BE2C (cell line): ENCODE data around the gene CCDC88A.

ENCODE experiments used
- DNase-seq: peaks from one replicate; pipeline ENCODE4 v3.0.0-alpha.2; 2020
- H3K27me3 ChIP-seq: fragments of 250-450 bp; sonication (Bioruptor Pico); 2 replicates; pipeline ENCODE4 v1.5.1; 2020; ENCODE audit warnings: mild to moderate bottlenecking
- H3K36me3 ChIP-seq: fragments of 250-450 bp; sonication (Bioruptor Pico); 2 replicates; pipeline ENCODE4 v1.5.1; 2020; ENCODE audit warnings: mild to moderate bottlenecking
- H3K4me1 ChIP-seq: fragments of 250-450 bp; sonication (Bioruptor Pico); 2 replicates; pipeline ENCODE4 v1.5.1; 2020
- H3K4me3 ChIP-seq: 2 replicates; pipeline ENCODE4 v1.5.1; 2011; ENCODE audit warnings: low read depth, low read length
- H3K9me3 ChIP-seq: fragments of 250-450 bp; sonication (Bioruptor Pico); 2 replicates; pipeline ENCODE4 v1.5.1; 2020
- CTCF ChIP-seq: IDR thresholded peaks from 2 replicates; pipeline ENCODE4 v1.5.1; 2012; ENCODE audit warnings: mild to moderate bottlenecking, low read depth, low read length

Gene CCDC88A

DNA sequence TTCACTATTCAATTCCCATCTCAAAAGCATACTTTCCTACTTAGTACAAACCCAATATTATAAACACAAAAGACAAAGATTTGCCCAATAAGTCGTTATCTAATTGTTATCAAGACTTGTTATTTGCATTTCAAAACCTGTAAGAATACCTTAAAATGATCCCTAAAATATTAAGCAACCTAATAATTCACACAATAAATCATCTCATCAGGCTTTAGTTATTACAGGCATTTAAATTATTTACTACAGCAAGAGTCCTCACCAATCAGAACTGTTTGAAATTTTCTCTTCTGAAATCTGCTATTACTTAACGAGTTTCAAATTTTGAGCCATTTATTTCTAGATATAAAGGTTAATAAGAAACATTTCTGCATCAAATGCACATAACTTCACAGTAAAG lies 1.6 kb downstream of the CCDC88A start:
- H3K36me3 ChIP-seq: no peaks in the 10 kb centered on the region
- no peak for DNase-seq
- no peaks in the 10 kb centered on the region for H3K27me3 ChIP-seq
- no peaks in the 10 kb centered on the region for H3K9me3 ChIP-seq
- TF ChIP-seq CTCF: no peak
- peak overlapping the region; percentile 84 for H3K4me3 ChIP-seq
- H3K4me1 ChIP-seq: no peaks in the 10 kb centered on the region

- Histone ChIP-seq H3K4me1 (no peaks in the 10 kb centered on the region), H3K36me3 (0 out of 2 replicates have a peak, but pooled peaks cover 3% of the 10 kb centered on the region), H3K4me3 (peak overlapping the region; percentile 84), H3K9me3 (no peaks in the 10 kb centered on the region), H3K27me3 (no peaks in the 10 kb centered on the region)
- DNase-seq: no peak
- no peak for TF ChIP-seq CTCF
Measured at GRCh38 chr2:55416786-55417568, 2.7 kb downstream of the CCDC88A start.

GRCh38 chr2:55415300-55415699 lies 4.4 kb downstream of the CCDC88A start:
- no peaks in the 10 kb centered on the region for H3K27me3 ChIP-seq
- H3K36me3 ChIP-seq: 0 out of 2 replicates have a peak, but pooled peaks cover 3% of the 10 kb centered on the region
- H3K4me1 ChIP-seq: no peaks in the 10 kb centered on the region
- DNase-seq: no peak
- H3K4me3 ChIP-seq: no peak overlapping the region
- no peak for TF ChIP-seq CTCF
- no peaks in the 10 kb centered on the region for H3K9me3 ChIP-seq

- Histone ChIP-seq H3K36me3 (0 out of 2 replicates have a peak, but pooled peaks cover 3% of the 10 kb centered on the region), H3K4me1 (no peaks in the 10 kb centered on the region), H3K9me3 (no peaks in the 10 kb centered on the region), H3K4me3 (no peak overlapping the region), H3K27me3 (no peaks in the 10 kb centered on the region)
- TF ChIP-seq CTCF: no peak
- no peak for DNase-seq
Measured at GRCh38 chr2:55408918-55409868, 10.5 kb downstream of the CCDC88A start.

GRCh38 chr2:55408098-55408882 lies 11.4 kb downstream of the CCDC88A start:
- TF ChIP-seq CTCF: no peak
- H3K4me3 ChIP-seq: no peak overlapping the region

More at GRCh38 chr2:55408098-55408882, 11.4 kb downstream of the CCDC88A start:
- H3K9me3 ChIP-seq: no peaks in the 10 kb centered on the region
- DNase-seq: no peak
- 0 out of 2 replicates have a peak, but pooled peaks cover 3% of the 10 kb centered on the region for H3K36me3 ChIP-seq
- H3K4me1 ChIP-seq: no peaks in the 10 kb centered on the region
- no peaks in the 10 kb centered on the region for H3K27me3 ChIP-seq
